Glutamatergic neuron (in vitro differentiated cells): ENCODE results near the gene TP63. TPM values are rescaled to one million over a fixed set of nuclear protein-coding genes. Genes with fewer than 3 reads are reported as not detected.

ENCODE experiments used
- DNase-seq: peaks from one replicate; pipeline ENCODE4 v3.0.0; 2022
- H3K27ac Mint-ChIP-seq: one replicate; pipeline ENCODE4 v1.8.0; 2020; ENCODE audit warnings: mild to moderate bottlenecking, mixed read lengths, inconsistent platforms; ENCODE audit not compliant: unreplicated experiment
- H3K27me3 Mint-ChIP-seq: one replicate; pipeline ENCODE4 v1.8.0; 2020; ENCODE audit warnings: mild to moderate bottlenecking, moderate library complexity, mixed read lengths, inconsistent platforms; ENCODE audit not compliant: unreplicated experiment
- H3K36me3 Mint-ChIP-seq: one replicate; pipeline ENCODE4 v1.8.0; 2020; ENCODE audit warnings: mild to moderate bottlenecking, mixed read lengths, inconsistent platforms; ENCODE audit not compliant: unreplicated experiment
- H3K4me1 Mint-ChIP-seq: one replicate; pipeline ENCODE4 v1.8.0; 2020; ENCODE audit warnings: mild to moderate bottlenecking, low read depth, mixed read lengths, inconsistent platforms; ENCODE audit not compliant: unreplicated experiment
- H3K4me3 Mint-ChIP-seq: one replicate; pipeline ENCODE4 v1.8.0; 2020; ENCODE audit warnings: mild to moderate bottlenecking, mixed read lengths, inconsistent platforms; ENCODE audit not compliant: unreplicated experiment
- H3K9me3 Mint-ChIP-seq: one replicate; pipeline ENCODE4 v1.8.0; 2020; ENCODE audit warnings: mild to moderate bottlenecking, moderate library complexity, mixed read lengths, inconsistent platforms; ENCODE audit not compliant: unreplicated experiment
- total RNA-seq: library from RNA; stranded (reverse); fragmentation: NEBNext Ultra II Directional; extraction: Animal tissue kit (Norgen Biotek cat#: 25700); gene quantifications from one replicate; pipeline ENCODE4 v1.2.1, GENCODE V29; 2021; ENCODE audit not compliant: unreplicated experiment
- TF ChIP-seq, protein P1 (sequence below): fragments of 200-600 bp; sonication (generic); IDR thresholded peaks from one replicate; pipeline ENCODE4 v1.5.0; 2021; ENCODE audit not compliant: partially characterized antibody, unreplicated experiment

The TP63 gene
- total RNA-seq, 1 donor from 2014 or later, result not detected

DNA sequence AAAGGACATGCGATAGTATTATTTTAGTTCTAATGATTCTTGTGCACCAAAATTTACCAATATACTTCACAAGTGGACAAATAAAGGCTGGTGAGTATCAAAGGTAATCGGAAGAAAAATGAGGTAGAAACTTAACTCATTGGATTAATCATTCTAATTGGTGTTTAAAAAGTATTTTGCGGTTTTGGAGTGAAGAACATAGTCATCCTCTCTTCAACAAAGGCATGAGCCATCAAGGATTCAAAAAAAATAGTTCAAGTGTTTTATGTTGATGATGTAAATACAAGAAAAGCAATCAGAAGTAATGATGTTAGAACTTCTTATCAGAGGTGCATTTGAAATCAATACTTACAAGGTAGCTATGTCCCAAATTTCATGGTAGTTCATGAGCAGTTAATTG lies 268.0 kb downstream of the TP63 start:
- H3K27ac Mint-ChIP-seq, result no peak overlapping the region

DNA sequence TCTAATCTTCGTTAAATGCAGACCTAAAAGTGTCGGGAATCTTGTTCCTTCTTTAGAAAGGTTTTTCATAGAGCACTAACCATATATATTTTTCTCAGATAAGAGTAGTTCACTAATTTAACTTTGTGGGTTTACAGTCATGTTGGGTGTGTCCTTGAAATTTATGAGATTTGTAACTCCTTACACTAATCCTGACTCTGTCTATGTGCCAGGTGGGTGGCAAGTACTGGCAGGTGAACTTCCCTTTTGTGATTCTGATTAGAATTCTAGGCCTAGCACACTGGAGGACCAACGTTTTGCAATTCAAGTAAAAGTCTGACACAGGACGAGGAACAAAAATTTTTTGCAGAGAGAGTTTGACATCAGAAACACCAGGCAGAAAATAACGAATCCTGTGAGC lies 269.4 kb downstream of the TP63 start:
- Mint-ChIP-seq H3K9me3 (no peaks in the 10 kb centered on the region), H3K4me1 (no peaks in the 10 kb centered on the region), H3K36me3 (no peaks in the 10 kb centered on the region), H3K27ac (no peak overlapping the region), H3K4me3 (no peak overlapping the region), H3K27me3 (no peaks in the 10 kb centered on the region)
- TF ChIP-seq, protein P1, sequence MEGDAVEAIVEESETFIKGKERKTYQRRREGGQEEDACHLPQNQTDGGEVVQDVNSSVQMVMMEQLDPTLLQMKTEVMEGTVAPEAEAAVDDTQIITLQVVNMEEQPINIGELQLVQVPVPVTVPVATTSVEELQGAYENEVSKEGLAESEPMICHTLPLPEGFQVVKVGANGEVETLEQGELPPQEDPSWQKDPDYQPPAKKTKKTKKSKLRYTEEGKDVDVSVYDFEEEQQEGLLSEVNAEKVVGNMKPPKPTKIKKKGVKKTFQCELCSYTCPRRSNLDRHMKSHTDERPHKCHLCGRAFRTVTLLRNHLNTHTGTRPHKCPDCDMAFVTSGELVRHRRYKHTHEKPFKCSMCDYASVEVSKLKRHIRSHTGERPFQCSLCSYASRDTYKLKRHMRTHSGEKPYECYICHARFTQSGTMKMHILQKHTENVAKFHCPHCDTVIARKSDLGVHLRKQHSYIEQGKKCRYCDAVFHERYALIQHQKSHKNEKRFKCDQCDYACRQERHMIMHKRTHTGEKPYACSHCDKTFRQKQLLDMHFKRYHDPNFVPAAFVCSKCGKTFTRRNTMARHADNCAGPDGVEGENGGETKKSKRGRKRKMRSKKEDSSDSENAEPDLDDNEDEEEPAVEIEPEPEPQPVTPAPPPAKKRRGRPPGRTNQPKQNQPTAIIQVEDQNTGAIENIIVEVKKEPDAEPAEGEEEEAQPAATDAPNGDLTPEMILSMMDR, result no peak
- no peak for DNase-seq

More for the DNA sequence above, 268.0 kb downstream of the TP63 start:
- H3K27me3 Mint-ChIP-seq, result no peaks in the 10 kb centered on the region
- H3K36me3 Mint-ChIP-seq, result no peaks in the 10 kb centered on the region
- no peaks in the 10 kb centered on the region for H3K9me3 Mint-ChIP-seq
- TF ChIP-seq, protein P1, result no peak
- no peak for DNase-seq
- no peaks in the 10 kb centered on the region for H3K4me1 Mint-ChIP-seq
- H3K4me3 Mint-ChIP-seq, result no peak overlapping the region

DNA sequence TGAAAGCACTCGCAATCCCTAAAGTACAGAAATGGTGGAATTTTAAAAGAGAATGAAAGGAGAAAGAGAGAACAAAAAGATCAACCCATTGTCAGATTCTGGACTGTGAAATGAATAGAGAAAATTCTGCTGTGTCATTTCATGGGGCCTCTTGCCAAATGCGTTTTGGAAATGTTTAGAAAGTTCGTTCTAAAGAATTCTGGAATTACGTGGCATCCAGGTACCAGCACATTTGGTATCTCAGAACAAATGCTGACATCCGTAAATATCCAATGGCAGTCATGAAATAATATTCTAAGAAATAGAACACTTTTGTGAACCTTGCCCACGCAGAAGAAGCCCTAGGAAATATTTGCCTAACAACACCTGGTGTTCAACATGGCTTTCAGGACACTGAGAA lies 270.3 kb downstream of the TP63 start:
- Mint-ChIP-seq H3K27me3 (no peaks in the 10 kb centered on the region), H3K36me3 (no peaks in the 10 kb centered on the region), H3K4me3 (no peak overlapping the region), H3K4me1 (no peaks in the 10 kb centered on the region), H3K27ac (no peak overlapping the region), H3K9me3 (no peaks in the 10 kb centered on the region)
- TF ChIP-seq, protein P1, result no peak
- no peak for DNase-seq

DNA sequence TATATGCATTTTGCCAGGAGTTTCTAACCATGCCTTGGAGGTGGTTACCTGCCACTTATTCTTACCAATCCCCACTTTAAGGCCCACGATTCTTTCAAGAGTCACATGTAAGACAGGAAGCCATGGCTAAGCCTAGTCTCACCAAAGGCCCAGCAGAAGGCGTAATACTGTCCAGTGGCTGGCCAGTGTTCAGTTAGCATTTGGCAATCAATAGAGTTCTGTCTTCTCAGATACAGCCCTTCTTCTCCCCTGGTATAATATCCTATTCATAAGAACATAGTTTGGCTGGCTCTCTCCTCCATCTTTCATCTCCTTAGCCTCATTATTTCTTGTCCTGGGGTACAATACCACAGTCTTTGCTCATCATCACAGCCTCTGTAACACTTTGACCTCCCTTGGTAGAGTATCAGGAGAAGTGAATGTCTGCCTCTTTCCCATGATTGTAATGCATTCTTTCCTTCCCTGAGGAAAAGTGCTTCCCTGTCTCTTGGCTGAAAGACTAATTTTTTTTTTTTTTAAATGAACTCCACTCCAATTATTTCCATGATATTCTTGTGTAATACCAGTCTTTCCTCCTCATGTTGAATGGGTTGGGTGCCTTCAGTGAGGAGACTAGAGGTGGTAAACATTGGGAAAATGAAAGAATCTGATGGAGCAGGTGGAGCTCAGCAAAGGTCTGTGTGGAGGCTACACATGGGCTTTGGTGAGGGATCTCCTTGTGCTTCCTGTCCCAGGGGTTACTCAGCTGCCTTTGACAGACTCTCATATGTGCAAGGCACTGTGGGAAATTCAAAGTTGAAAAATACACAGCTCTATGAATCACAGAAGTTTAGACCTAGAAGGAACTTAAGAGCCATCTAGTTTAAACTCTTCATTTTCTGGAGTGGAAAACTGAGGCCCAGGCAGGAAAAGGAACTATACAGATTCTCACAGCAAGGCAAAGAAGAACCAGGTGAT lies 271.3 kb downstream of the TP63 start:
- Mint-ChIP-seq H3K4me3 (no peak overlapping the region), H3K4me1 (no peaks in the 10 kb centered on the region), H3K27me3 (no peaks in the 10 kb centered on the region), H3K27ac (no peak overlapping the region), H3K36me3 (no peaks in the 10 kb centered on the region), H3K9me3 (no peaks in the 10 kb centered on the region)
- TF ChIP-seq, protein P1, result no peak
- no peak for DNase-seq
